Endothelial cell of umbilical vein (primary cell): Measurements from ENCODE around the gene NOL4. TPM values are rescaled to one million over a fixed set of nuclear protein-coding genes. Genes with fewer than 3 reads are reported as not detected.
"Not testable (repeated sequence)": the region's sequence is repeated elsewhere in the genome, so short reads cannot be mapped to it uniquely, and the experiment has no call there.

Experiments used
- Bru-seq: library from RNA; stranded (reverse); fragments of 400-500 nt; gene quantifications from one replicate; lab custom pipeline; 2021; lab: Mats Ljungman, UMichigan
- BruChase-seq, 2 experiments: library from RNA; stranded (reverse); fragments of 400-500 nt; gene quantifications; one replicate each; lab custom pipeline; 2021; lab: Mats Ljungman, UMichigan
- BruUV-seq: library from RNA; stranded (reverse); fragments of 400-500 nt; replicated peaks from 2 replicates; lab custom pipeline; 2021; lab: Mats Ljungman, UMichigan
- CTCF ChIA-PET: fragments of 300-600, 350-600 bp; sonication (Branson Sonifier 250); formaldehyde crosslinking; loops from one replicate; lab custom pipeline; 2021; ENCODE audit warnings: antibody characterized with exemption, inconsistent platforms; lab: Charles Lee
- POLR2A ChIA-PET: fragments of 300-600, 350-600 bp; sonication (Branson Sonifier 250); formaldehyde crosslinking; loops from one replicate; lab custom pipeline; 2021; ENCODE audit warnings: antibody characterized with exemption, inconsistent platforms; lab: Charles Lee
- DNase-seq: peaks from one replicate; pipeline ENCODE4 v3.0.0-alpha.2; 2011; ENCODE audit warnings: low read depth, low spot score
- FAIRE-seq: peaks from 2 replicates; lab custom pipeline; 2011; peaks lifted over from hg19 to GRCh38; lab: Jason Lieb, UNC
- H2AFZ ChIP-seq: 2 replicates; pipeline ENCODE4 v1.6.0; 2012; ENCODE audit warnings: low read depth, low read length, control low read depth, inconsistent platforms
- H3K27ac ChIP-seq: 2 replicates; pipeline ENCODE4 v1.5.1; 2011; ENCODE audit warnings: low read depth, mild to moderate bottlenecking, control low read depth, low read length, moderate library complexity; ENCODE audit not compliant: insufficient read depth
- H3K27me3 ChIP-seq, 2 experiments: 2 replicates each; pipeline versions ENCODE4 v1.6.0 to v1.6.1; 2011; ENCODE audit warnings: low read length in 2 of 2, mixed read lengths in 1 of 2; ENCODE audit not compliant: control insufficient read depth in 2 of 2, insufficient read depth in 2 of 2
- H3K36me3 ChIP-seq, 2 experiments: 2 replicates in 1 of 2; 3 replicates in 1 of 2; pipeline ENCODE4 v1.5.1; 2011; ENCODE audit warnings: low read length in 2 of 2, mild to moderate bottlenecking in 1 of 2, moderate library complexity in 1 of 2; ENCODE audit not compliant: control insufficient read depth in 2 of 2, insufficient read depth in 2 of 2; ENCODE audit errors: extremely low read depth in 1 of 2
- H3K4me1 ChIP-seq: 3 replicates; pipeline ENCODE4 v1.5.1; 2011; ENCODE audit warnings: mild to moderate bottlenecking, low read length; ENCODE audit not compliant: control insufficient read depth, insufficient read depth; ENCODE audit errors: extremely low read depth
- H3K4me2 ChIP-seq: 2 replicates; pipeline ENCODE4 v1.6.1; 2011; ENCODE audit warnings: low read length, control low read depth, mixed read lengths; ENCODE audit not compliant: insufficient read depth
- H3K4me3 ChIP-seq, 3 experiments: fragments of 200-600 bp in 1 of 3; sonication (generic), shearing (Covaris generic) in 1 of 3; replicated peaks in 1 of 3; 2 replicates each; pipeline ENCODE4 v1.5.1; 2011 to 2016; ENCODE audit warnings: control low read depth in 3 of 3, low read length in 3 of 3, mild to moderate bottlenecking in 2 of 3, inconsistent platforms in 1 of 3, low read depth in 1 of 3, moderate library complexity in 1 of 3; ENCODE audit not compliant: insufficient read depth in 1 of 3
- H3K79me2 ChIP-seq: 2 replicates; pipeline ENCODE4 v1.6.0; 2012; ENCODE audit warnings: low read length, inconsistent platforms; ENCODE audit not compliant: control insufficient read depth, insufficient read depth
- H3K9ac ChIP-seq: replicated peaks from 2 replicates; pipeline ENCODE3; 2011; ENCODE audit warnings: low read length, control low read depth; ENCODE audit not compliant: insufficient read depth; ENCODE audit errors: extremely low read depth
- H3K9me1 ChIP-seq: replicated peaks from 3 replicates; pipeline ENCODE4 v1.6.0; 2011; ENCODE audit warnings: mild to moderate bottlenecking, low read length; ENCODE audit not compliant: control insufficient read depth, insufficient read depth; ENCODE audit errors: extremely low read depth
- H3K9me3 ChIP-seq: replicated peaks from 2 replicates; pipeline ENCODE4 v1.5.1; 2012; ENCODE audit warnings: low read length, inconsistent platforms; ENCODE audit not compliant: control insufficient read depth, insufficient read depth
- H4K20me1 ChIP-seq: replicated peaks from 2 replicates; pipeline ENCODE3; 2011; ENCODE audit warnings: mild to moderate bottlenecking, low read length; ENCODE audit not compliant: control insufficient read depth, insufficient read depth; ENCODE audit errors: extremely low read depth
- dilution Hi-C: fragments of 300-500 bp; cut with MboI; formaldehyde crosslinking; loops from one replicate; pipeline ENCODE4 v1.15.0; 2019; ENCODE audit warnings: low sequenced_read_pairs; ENCODE audit not compliant: extremely low pct_ligation_motif_present
- intact Hi-C: fragments of 100-400 bp; cut with micrococcal nuclease; formaldehyde crosslinking; loops from one replicate; pipeline ENCODE4 v1.10.0; 2022
- long read RNA-seq: library from polyadenylated mRNA; stranded (forward); transcript quantifications from one replicate; pipeline ENCODE4 v2.0.0, GENCODE V29; 2021
- polyA minus RNA-seq, 3 experiments: library from RNA; depleted of rRNA, polyadenylated mRNA; stranded (reverse); fragments of >200 nt; gene quantifications; 1 replicate in 1 of 3; 2 replicates in 2 of 3; pipeline ENCODE4 v1.2.3, GENCODE V29; 2011
- polyA plus RNA-seq, 4 experiments: library from polyadenylated mRNA; depleted of rRNA in 3 of 4; stranded (reverse) in 3 of 4; unstranded in 1 of 4; fragments of >200 nt; gene quantifications; 2 replicates each; pipeline versions ENCODE4 v1.2.1 to v1.2.3, GENCODE V29; 2011 to 2012; ENCODE audit warnings: missing spikeins in 1 of 4
- total RNA-seq: library from RNA; stranded (reverse); gene quantifications from 2 replicates; pipeline ENCODE4 v1.2.3, GENCODE V29; 2021
- TF ChIP-seq, protein P1 (sequence below): IDR thresholded peaks from 2 replicates; pipeline ENCODE4 v1.6.1; 2011; ENCODE audit not compliant: insufficient read depth, insufficient read length
- TF ChIP-seq, protein P2 (sequence below), 2 donors: IDR thresholded peaks; 1 replicate in 1 of 2; 2 replicates in 1 of 2; pipeline ENCODE4 v1.5.1; 2011; ENCODE audit warnings: low read length in 2 of 2, mild to moderate bottlenecking in 2 of 2, moderate library complexity in 2 of 2, control low read depth in 1 of 2, inconsistent platforms in 1 of 2, low read depth in 1 of 2; ENCODE audit not compliant: insufficient read depth in 1 of 2; ENCODE audit errors: extremely low read depth in 1 of 2

Gene NOL4, protein sequence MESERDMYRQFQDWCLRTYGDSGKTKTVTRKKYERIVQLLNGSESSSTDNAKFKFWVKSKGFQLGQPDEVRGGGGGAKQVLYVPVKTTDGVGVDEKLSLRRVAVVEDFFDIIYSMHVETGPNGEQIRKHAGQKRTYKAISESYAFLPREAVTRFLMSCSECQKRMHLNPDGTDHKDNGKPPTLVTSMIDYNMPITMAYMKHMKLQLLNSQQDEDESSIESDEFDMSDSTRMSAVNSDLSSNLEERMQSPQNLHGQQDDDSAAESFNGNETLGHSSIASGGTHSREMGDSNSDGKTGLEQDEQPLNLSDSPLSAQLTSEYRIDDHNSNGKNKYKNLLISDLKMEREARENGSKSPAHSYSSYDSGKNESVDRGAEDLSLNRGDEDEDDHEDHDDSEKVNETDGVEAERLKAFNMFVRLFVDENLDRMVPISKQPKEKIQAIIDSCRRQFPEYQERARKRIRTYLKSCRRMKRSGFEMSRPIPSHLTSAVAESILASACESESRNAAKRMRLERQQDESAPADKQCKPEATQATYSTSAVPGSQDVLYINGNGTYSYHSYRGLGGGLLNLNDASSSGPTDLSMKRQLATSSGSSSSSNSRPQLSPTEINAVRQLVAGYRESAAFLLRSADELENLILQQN
- not detected in 2 replicates for total RNA-seq
- polyA plus RNA-seq = not detected in 2 replicates
- polyA plus RNA-seq (2011; cell fraction: cytosol; rRNA removed) = not detected in 2 replicates
- not detected in 2 replicates for polyA plus RNA-seq (2011; cell fraction: nucleus; rRNA removed)
- polyA plus RNA-seq (2012) = not detected in 2 replicates
- polyA minus RNA-seq = not detected in 2 replicates
- polyA minus RNA-seq (2011; cell fraction: cytosol; rRNA and poly(A)+ RNA removed) = not detected
- not detected in 2 replicates for polyA minus RNA-seq (2011; cell fraction: nucleus; rRNA and poly(A)+ RNA removed)
- Bru-seq, nascent RNA = percentile 1 among the genes with signal in this experiment
- percentile 0 among the genes with signal in this experiment for BruChase-seq, experiment 1, labeled RNA remaining after a 6-hour chase
- BruChase-seq, experiment 2, labeled RNA remaining after a 2-hour chase = percentile 1 among the genes with signal in this experiment
- long read RNA-seq = 0 reads

DNA sequence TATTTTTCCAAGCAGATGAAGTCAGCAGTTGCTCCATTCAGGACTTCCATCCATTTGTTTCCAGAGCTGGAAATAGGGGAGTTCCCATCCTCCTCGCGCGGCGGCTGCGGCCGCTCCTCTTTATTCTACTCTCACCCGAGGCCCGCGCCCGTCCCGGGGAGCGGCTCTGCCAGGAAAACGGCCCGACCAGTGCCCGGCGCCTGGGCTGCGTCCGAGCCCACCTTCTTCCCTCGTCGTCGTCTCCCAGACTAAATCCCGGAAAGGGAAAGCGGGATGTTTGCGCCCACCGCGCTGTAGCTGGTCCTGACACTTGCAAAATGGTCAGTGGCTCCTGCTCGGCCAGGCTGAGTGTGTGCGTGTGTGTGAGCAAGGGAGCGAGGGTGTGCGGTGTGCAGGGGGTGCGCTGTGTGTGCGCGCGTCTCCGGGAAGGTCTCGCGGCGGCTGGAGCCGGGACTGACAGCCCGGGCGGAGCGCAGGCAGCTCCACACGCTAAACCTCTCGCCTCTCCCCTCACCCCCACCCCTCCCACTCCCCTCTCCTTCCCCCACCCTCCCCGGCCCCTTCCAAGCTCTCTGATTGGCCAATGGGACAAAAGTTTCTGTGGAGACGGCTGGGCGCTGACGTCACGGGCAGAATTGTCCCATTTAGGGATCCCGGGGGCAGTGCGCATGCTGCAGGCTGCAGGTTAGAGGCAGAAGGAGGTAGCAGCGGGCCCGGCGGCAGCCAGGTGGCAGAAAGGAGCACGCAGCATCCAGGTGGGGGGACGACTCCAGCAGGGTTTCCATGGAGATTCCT lies at the start of gene NOL4:
TSS of gene NOL4 (minus strand) at position 491 of the 795 bp plus-strand sequence. CDS start 1,660 bp downstream, outside the sequence.
- no peaks in the 10 kb centered on the region for H3K79me2 ChIP-seq
- peak within 1 kb of the TSS; percentile 91 for H2AFZ ChIP-seq
- DNase-seq (peak; percentile 19), FAIRE-seq (no peak)
- intact Hi-C loops (no loop called here), dilution Hi-C loops (no loop called here)
- TF ChIP-seq, protein P1, sequence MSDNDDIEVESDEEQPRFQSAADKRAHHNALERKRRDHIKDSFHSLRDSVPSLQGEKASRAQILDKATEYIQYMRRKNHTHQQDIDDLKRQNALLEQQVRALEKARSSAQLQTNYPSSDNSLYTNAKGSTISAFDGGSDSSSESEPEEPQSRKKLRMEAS = no peak
- TF ChIP-seq, protein P2, sequence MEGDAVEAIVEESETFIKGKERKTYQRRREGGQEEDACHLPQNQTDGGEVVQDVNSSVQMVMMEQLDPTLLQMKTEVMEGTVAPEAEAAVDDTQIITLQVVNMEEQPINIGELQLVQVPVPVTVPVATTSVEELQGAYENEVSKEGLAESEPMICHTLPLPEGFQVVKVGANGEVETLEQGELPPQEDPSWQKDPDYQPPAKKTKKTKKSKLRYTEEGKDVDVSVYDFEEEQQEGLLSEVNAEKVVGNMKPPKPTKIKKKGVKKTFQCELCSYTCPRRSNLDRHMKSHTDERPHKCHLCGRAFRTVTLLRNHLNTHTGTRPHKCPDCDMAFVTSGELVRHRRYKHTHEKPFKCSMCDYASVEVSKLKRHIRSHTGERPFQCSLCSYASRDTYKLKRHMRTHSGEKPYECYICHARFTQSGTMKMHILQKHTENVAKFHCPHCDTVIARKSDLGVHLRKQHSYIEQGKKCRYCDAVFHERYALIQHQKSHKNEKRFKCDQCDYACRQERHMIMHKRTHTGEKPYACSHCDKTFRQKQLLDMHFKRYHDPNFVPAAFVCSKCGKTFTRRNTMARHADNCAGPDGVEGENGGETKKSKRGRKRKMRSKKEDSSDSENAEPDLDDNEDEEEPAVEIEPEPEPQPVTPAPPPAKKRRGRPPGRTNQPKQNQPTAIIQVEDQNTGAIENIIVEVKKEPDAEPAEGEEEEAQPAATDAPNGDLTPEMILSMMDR (IDR thresholded peaks at IDR 0.05; ENCODE audit: extremely low read depth in 1 of 2, insufficient read depth in 1 of 2, low read depth in 1 of 2, low read length in 2 of 2) = peak in 1 of 2 donors; percentile 9
- BruUV-seq = no TSS peak
- H3K9me3 ChIP-seq = no peaks in the 10 kb centered on the region
- H3K36me3 ChIP-seq = no peaks in the 10 kb centered on the region
- no peaks in the 10 kb centered on the region for H4K20me1 ChIP-seq
- H3K4me2 ChIP-seq = peak within 1 kb of the TSS; percentile 70
- no peak within 1 kb of the TSS for H3K27ac ChIP-seq
- H3K27me3 ChIP-seq = peaks cover 49 to 72% of the 10 kb centered on the region in 2 experiments
- ChIA-PET CTCF (no interaction called here), POLR2A (interaction anchor here (0.6 kb wide), 1 partner anchor 581 kb away, joined by 4 read pairs; no protein-coding TSS in a partner anchor)
- H3K4me1 ChIP-seq = peaks cover 9% of the 10 kb centered on the region
- H3K4me3 ChIP-seq = peak within 1 kb of the TSS; percentile 23 to 30 (median 28)
- no peaks in the 10 kb centered on the region for H3K9me1 ChIP-seq
- no peak within 1 kb of the TSS for H3K9ac ChIP-seq

DNA sequence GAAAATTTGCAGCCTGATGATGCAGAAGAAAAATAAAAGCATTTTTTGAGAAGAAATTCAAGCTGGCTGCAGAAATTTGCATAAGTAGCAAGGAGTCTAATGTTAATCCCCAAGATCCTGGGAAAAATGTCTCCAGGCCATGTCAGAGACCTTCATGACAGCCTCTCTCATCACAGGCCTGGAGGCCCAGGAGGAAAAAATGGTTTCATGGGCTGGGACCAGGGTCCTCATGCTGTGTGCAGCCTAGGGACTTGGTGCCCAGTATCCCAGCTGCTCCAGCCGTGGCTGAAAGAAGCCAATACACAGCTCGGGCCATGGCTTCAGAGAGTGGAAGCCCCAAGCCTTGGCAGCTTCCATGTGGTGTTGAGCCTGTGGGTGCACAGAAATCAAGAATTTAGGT lies 41.3 kb upstream of the NOL4 start:
- H3K9me1 ChIP-seq, H3K79me2 ChIP-seq, POLR2A ChIA-PET, FAIRE-seq, H3K27ac ChIP-seq, H2AFZ ChIP-seq, H3K36me3 ChIP-seq, H3K9me3 ChIP-seq, H3K27me3 ChIP-seq, H4K20me1 ChIP-seq, H3K4me2 ChIP-seq, H3K9ac ChIP-seq, intact Hi-C loops, BruUV-seq, CTCF ChIA-PET, dilution Hi-C loops, DNase-seq, H3K4me1 ChIP-seq, H3K4me3 ChIP-seq: not testable (repeated sequence)
